Common myeloid progenitor, CD34-positive (primary cell): Measurements from ENCODE around the gene LIN52.
A peak's percentile ranks its signal among the peaks of the same experiment; 100 is the strongest.

ENCODE experiments used
- CTCF ChIA-PET: fragments of 350-600 bp; sonication (Branson Sonifier 250); formaldehyde crosslinking; loops from one replicate; lab custom pipeline; 2021; ENCODE audit warnings: antibody characterized with exemption; lab: Charles Lee
- POLR2A ChIA-PET: fragments of 350-600 bp; sonication (Branson Sonifier 250); formaldehyde crosslinking; loops from one replicate; lab custom pipeline; 2021; ENCODE audit warnings: antibody characterized with exemption; lab: Charles Lee
- DNase-seq, 3 donors: peaks; one replicate each; pipeline versions ENCODE4 v3.0.0 to v3.0.0-alpha.2; 2013
- H3K27ac ChIP-seq, 2 experiments: 1 replicate in 1 of 2; 2 replicates in 1 of 2; pipeline ENCODE4 v1.7.0; 2013; ENCODE audit warnings: inconsistent platforms in 2 of 2, low read length in 2 of 2, mild to moderate bottlenecking in 2 of 2, low read depth in 1 of 2, moderate library complexity in 1 of 2; ENCODE audit not compliant: severe bottlenecking in 2 of 2, insufficient read depth in 1 of 2, poor library complexity in 1 of 2
- H3K27me3 ChIP-seq, 5 experiments: replicated peaks in 2 of 5; 1 replicate in 3 of 5; 2 replicates in 2 of 5; pipeline versions ENCODE4 v1.6.1 to v1.7.0; 2013; ENCODE audit warnings: low read length in 4 of 5, mild to moderate bottlenecking in 2 of 5, moderate library complexity in 2 of 5, inconsistent platforms in 1 of 5; ENCODE audit not compliant: insufficient read depth in 5 of 5, control insufficient read depth in 4 of 5
- H3K36me3 ChIP-seq, 4 experiments: 1 replicate in 2 of 4; 2 replicates in 2 of 4; pipeline versions ENCODE4 v1.6.1 to v1.7.0; 2013; ENCODE audit warnings: low read length in 3 of 4, control low read depth in 1 of 4, mild to moderate bottlenecking in 1 of 4; ENCODE audit not compliant: control insufficient read depth in 4 of 4, insufficient read depth in 4 of 4
- H3K4me1 ChIP-seq, 4 experiments: 1 replicate in 3 of 4; 2 replicates in 1 of 4; pipeline versions ENCODE4 v1.6.1 to v1.7.1; 2013; ENCODE audit warnings: low read length in 3 of 4, mild to moderate bottlenecking in 3 of 4, control low read depth in 1 of 4, inconsistent platforms in 1 of 4, moderate library complexity in 1 of 4; ENCODE audit not compliant: control insufficient read depth in 4 of 4, insufficient read depth in 4 of 4; ENCODE audit errors: control extremely low read depth in 1 of 4
- H3K4me3 ChIP-seq, 7 experiments: 1 replicate in 4 of 7; 2 replicates in 3 of 7; pipeline versions ENCODE4 v1.5.1 to v1.7.0; 2013; ENCODE audit warnings: mild to moderate bottlenecking in 7 of 7, low read length in 6 of 7, moderate library complexity in 6 of 7, inconsistent platforms in 2 of 7, low read depth in 2 of 7, control low read depth in 1 of 7; ENCODE audit not compliant: insufficient read depth in 4 of 7, control insufficient read depth in 1 of 7; ENCODE audit errors: extremely low read depth in 1 of 7
- H3K9me3 ChIP-seq, 5 experiments: 1 replicate in 4 of 5; 2 replicates in 1 of 5; pipeline versions ENCODE4 v1.6.1 to v1.7.1; 2013; ENCODE audit warnings: low read length in 4 of 5, mild to moderate bottlenecking in 2 of 5, inconsistent platforms in 1 of 5, low read depth in 1 of 5, moderate library complexity in 1 of 5; ENCODE audit not compliant: control insufficient read depth in 4 of 5, insufficient read depth in 2 of 5; ENCODE audit errors: control extremely low read depth in 1 of 5
- WGBS: methylation state at CpG from one replicate; pipeline ENCODE4 v1.1.5; 2013; ENCODE audit not compliant: insufficient coverage; 5-methylcytosine and 5-hydroxymethylcytosine counted together

Gene LIN52

DNA sequence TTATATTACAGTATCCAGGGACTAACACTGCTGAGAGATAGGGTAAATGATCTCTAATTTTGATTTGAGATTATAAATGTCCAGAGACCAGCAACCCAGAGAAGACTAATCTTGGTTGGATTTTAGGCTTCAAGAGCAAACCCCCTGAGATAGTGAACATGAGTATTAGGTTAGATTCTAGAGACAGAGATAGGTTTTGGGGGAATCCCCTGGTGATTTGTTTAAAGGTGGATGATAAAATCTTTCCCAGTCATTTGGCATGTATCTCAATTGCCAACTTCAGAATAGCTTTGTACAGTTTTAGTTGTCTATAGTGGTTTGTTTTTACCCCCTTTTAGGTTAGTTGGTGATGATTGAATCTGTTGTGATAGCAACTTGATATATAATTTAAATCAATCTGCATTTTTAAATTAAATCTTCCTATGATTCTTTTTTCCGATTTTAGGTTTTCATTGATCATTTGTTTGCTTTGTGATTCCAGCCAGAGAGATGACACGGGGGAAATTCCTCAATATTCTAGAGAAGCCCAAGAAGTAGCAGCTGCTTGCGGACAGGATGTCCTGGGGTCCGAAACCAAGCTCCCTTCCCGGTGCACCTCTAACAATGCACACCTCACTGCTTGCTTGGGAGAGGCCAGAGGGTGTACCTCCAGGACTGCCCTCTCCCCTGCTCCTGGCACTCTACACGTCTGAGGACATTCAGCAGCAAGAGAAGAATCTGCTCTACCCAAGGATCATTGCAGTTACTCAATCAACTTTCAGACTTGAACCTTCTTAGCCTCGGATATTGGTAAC lies 113.9 kb downstream of the LIN52 start:
- WGBS, result 91% methylated on average over 6 of the region's 7 CpGs
- ChIA-PET CTCF (no interaction called here), POLR2A (no interaction called here)
- no peak for DNase-seq
- no peak overlapping the region for H3K27ac ChIP-seq
- peaks cover 0 to 14% (median 6%) of the 10 kb centered on the region in 4 experiments for H3K36me3 ChIP-seq
- H3K27me3 ChIP-seq, result no peaks in the 10 kb centered on the region
- no peaks in the 10 kb centered on the region for H3K4me1 ChIP-seq
- no peaks in the 10 kb centered on the region for H3K9me3 ChIP-seq
- no peak overlapping the region for H3K4me3 ChIP-seq

DNA sequence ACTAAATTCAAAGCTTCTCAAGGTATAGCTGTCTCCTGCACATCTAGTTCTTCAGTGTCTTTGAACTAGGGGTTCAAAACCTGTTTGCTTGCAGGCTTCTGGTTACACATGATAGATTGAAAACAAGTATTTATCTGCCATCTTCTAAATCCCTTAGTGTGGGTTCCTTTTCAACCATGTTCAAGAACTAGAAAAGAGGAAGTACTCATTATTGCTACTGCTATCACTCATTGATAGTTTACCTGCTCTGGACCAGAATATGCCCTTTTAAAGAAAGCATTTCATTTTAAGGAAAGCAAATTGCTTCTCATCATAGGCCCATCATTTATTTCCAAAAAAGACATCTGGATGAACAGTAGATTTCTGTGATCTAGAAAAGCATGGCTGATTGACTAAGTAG lies 117.4 kb downstream of the LIN52 start:
- Histone ChIP-seq H3K9me3 (no peaks in the 10 kb centered on the region), H3K4me3 (no peak overlapping the region), H3K27ac (no peak overlapping the region), H3K4me1 (no peaks in the 10 kb centered on the region), H3K36me3 (peaks cover 0 to 14% (median 7%) of the 10 kb centered on the region in 4 experiments), H3K27me3 (no peaks in the 10 kb centered on the region)
- peak in 2 of 3 donors; percentile 7 to 8 for DNase-seq
- POLR2A ChIA-PET, result no interaction called here
- CTCF ChIA-PET, result interaction anchor here (1.3 kb wide), 1 partner anchor 48 kb away, joined by 3 read pairs; no protein-coding TSS in a partner anchor

DNA sequence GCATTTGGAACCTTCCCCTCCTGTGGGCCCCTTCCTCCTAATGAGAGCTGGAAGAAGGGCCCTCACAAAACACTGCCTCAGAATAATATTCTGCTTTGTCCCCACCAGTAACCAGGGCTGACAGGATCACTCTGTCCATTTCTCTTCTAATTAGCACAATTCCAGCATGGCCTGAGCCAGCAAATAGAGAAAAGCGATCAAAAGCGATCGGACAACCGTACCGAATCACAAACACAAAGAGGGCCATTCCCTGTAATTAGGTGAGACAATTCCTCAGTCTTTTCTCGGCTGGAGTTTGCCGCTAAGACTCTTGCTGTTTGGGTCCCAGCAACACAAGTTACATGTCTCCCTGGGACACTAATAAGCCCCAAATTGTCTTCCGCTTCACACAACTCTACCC lies 118.9 kb downstream of the LIN52 start:
- peaks cover 0 to under 1% (median 0%) of the 10 kb centered on the region in 5 experiments for H3K27me3 ChIP-seq
- ChIA-PET CTCF (interaction anchor here (1.3 kb wide), 1 partner anchor 46 kb away, joined by 3 read pairs; no protein-coding TSS in a partner anchor), POLR2A (interaction anchor here (1.2 kb wide), 1 partner anchor 12 kb away, joined by 3 read pairs; no protein-coding TSS in a partner anchor)
- 94% methylated on average over 7 of the region's 8 CpGs for WGBS
- H3K9me3 ChIP-seq, result no peaks in the 10 kb centered on the region
- no peak overlapping the region for H3K4me3 ChIP-seq
- H3K36me3 ChIP-seq, result peaks cover 0 to 14% (median 7%) of the 10 kb centered on the region in 4 experiments
- no peak for DNase-seq
- H3K4me1 ChIP-seq, result no peaks in the 10 kb centered on the region
- H3K27ac ChIP-seq, result no peak overlapping the region

GRCh38 chr14:74204491-74204890 lies 119.7 kb downstream of the LIN52 start:
- ChIA-PET POLR2A (interaction anchor here (1.2 kb wide), 1 partner anchor 11 kb away, joined by 3 read pairs; no protein-coding TSS in a partner anchor), CTCF (no interaction called here)
- peaks cover 0 to 9% (median 4%) of the 10 kb centered on the region in 4 experiments for H3K36me3 ChIP-seq
- no peak for DNase-seq
- peaks cover 0 to 7% (median 0%) of the 10 kb centered on the region in 5 experiments for H3K27me3 ChIP-seq
- H3K4me3 ChIP-seq, result no peak overlapping the region
- WGBS, result 98% methylated on average over 6 of the region's 6 CpGs
- H3K9me3 ChIP-seq, result no peaks in the 10 kb centered on the region
- H3K27ac ChIP-seq, result no peak overlapping the region
- no peaks in the 10 kb centered on the region for H3K4me1 ChIP-seq

DNA sequence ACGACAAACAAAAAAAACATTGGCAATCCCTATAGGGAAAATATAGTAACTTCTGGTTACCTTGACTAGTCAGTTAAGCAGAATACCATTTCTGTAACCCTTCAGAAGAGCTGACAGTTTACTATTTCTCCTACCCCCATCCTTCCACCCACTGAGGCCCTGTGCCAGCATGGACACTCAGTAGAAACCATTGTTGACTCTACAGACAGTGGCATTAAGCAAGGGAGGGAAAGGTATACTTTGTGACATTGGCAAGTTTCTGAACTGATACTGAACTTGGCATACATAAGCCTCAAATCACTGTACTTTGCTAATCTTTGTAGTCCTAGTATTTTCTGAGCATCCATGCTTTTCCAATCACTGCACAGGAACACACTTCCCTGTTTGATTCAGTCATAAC lies 121.1 kb downstream of the LIN52 start:
- CTCF ChIA-PET, result interaction anchor here (2.5 kb wide), 1 partner anchor 11 kb away, joined by 7 read pairs; no protein-coding TSS in a partner anchor
- no peak overlapping the region for H3K4me3 ChIP-seq
- peaks cover 0 to 7% (median 0%) of the 10 kb centered on the region in 5 experiments for H3K27me3 ChIP-seq
- H3K9me3 ChIP-seq, result no peaks in the 10 kb centered on the region
- POLR2A ChIA-PET, result interaction anchor here (0.6 kb wide), 1 partner anchor 66 kb away, joined by 3 read pairs; no protein-coding TSS in a partner anchor
- no peak overlapping the region for H3K27ac ChIP-seq
- H3K36me3 ChIP-seq, result peaks cover 0 to 8% (median 3%) of the 10 kb centered on the region in 4 experiments
- WGBS, result 100% methylated on average over 1 of the region's 1 CpG
- H3K4me1 ChIP-seq, result no peaks in the 10 kb centered on the region
- no peak for DNase-seq

- ChIA-PET CTCF (interaction anchor here (0.9 to 2.5 kb wide), 2 partner anchors 9 to 94 kb away, joined by 3 to 7 read pairs; no protein-coding TSS in a partner anchor), POLR2A (no interaction called here)
- Histone ChIP-seq H3K4me1 (no peaks in the 10 kb centered on the region), H3K9me3 (no peaks in the 10 kb centered on the region), H3K36me3 (peaks cover 0 to 8% (median 2%) of the 10 kb centered on the region in 4 experiments), H3K4me3 (no peak overlapping the region), H3K27me3 (peaks cover 0 to 11% (median 0%) of the 10 kb centered on the region in 5 experiments), H3K27ac (no peak overlapping the region)
- 75% methylated on average over 1 of the region's 3 CpGs for WGBS
- DNase-seq, result peak in 2 of 3 donors; percentile 9 to 10
Observed at GRCh38 chr14:74207943-74208342, 123.2 kb downstream of the LIN52 start.

DNA sequence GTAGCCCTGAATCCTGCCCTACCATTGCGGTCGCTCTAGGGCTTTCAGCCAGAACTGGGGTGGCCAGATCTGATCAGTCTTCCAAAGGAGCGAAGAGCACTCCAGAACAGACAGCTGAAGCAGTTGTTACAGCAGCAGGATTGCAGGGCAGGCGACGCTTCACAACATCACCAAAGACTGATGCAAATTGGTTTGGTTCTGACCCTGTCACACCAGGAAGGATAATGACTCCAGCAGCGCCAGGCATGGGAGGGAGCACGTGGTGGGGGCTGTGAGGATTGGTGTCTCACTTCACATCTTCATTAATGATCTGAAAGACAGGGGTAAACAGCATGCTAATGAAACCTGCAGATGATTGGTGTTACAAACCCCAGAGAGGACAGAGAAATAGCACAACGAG lies 123.9 kb downstream of the LIN52 start:
- Histone ChIP-seq H3K27ac (no peak overlapping the region), H3K9me3 (no peaks in the 10 kb centered on the region), H3K4me1 (no peaks in the 10 kb centered on the region), H3K4me3 (no peak overlapping the region), H3K27me3 (peaks cover 0 to 11% (median 0%) of the 10 kb centered on the region in 5 experiments), H3K36me3 (peaks cover 0 to 1% (median 0%) of the 10 kb centered on the region in 4 experiments)
- ChIA-PET CTCF (no interaction called here), POLR2A (no interaction called here)
- DNase-seq, result no peak
- WGBS, result 88% methylated on average over 5 of the region's 8 CpGs
